AG04449 (cell line): ENCODE results near the gene UBR1.

ENCODE experiments used
- CTCF ChIA-PET: fragments of 350-600 bp; formaldehyde crosslinking; extraction: SDS; loops from one replicate; lab custom pipeline; 2021; ENCODE audit warnings: antibody characterized with exemption; lab: Yijun Ruan, JAX
- POLR2A ChIA-PET: fragments of 400-600, 350-600 bp; formaldehyde crosslinking; extraction: SDS; loops from one replicate; lab custom pipeline; 2020; ENCODE audit warnings: antibody characterized with exemption, inconsistent platforms; lab: Yijun Ruan, JAX
- DNase-seq: peaks from one replicate; pipeline ENCODE4 v3.0.0-alpha.2; 2010; ENCODE audit warnings: low read depth, low spot score
- H3K4me3 ChIP-seq: 2 replicates; pipeline ENCODE4 v1.5.1; 2011; ENCODE audit warnings: low read depth, mild to moderate bottlenecking, control low read depth, low read length
- CTCF ChIP-seq: IDR thresholded peaks from one replicate; pipeline ENCODE4 v1.5.1; 2011; ENCODE audit warnings: mild to moderate bottlenecking, moderate library complexity, low read length, control low read depth, inconsistent platforms; ENCODE audit not compliant: insufficient read depth; ENCODE audit errors: missing control alignments

UBR1 gene

GRCh38 chr15:42974202-42974862 is 131.5 kb downstream of the UBR1 start:
- ChIA-PET CTCF (no interaction called here), POLR2A (no interaction called here)
- no peak for TF ChIP-seq CTCF
- no peak for DNase-seq
- no peak overlapping the region for H3K4me3 ChIP-seq

- CTCF ChIA-PET, result interaction anchor here (1.1 kb wide), 1 partner anchor 269 kb away, joined by 3 read pairs; no protein-coding TSS in a partner anchor
- no peak for TF ChIP-seq CTCF
- no peak overlapping the region for H3K4me3 ChIP-seq
- POLR2A ChIA-PET, result no interaction called here
- no peak for DNase-seq
These were observed 132.7 kb downstream of the UBR1 start for GRCh38 chr15:42973114-42973513.

- CTCF ChIA-PET, result no interaction called here
- no peak overlapping the region for H3K4me3 ChIP-seq
- POLR2A ChIA-PET, result no interaction called here
- DNase-seq, result no peak
- TF ChIP-seq CTCF, result no peak
These were observed 134.0 kb downstream of the UBR1 start for GRCh38 chr15:42971830-42972229.

- no peak overlapping the region for H3K4me3 ChIP-seq
- no peak for TF ChIP-seq CTCF
- no peak for DNase-seq
- ChIA-PET POLR2A (no interaction called here), CTCF (no interaction called here)
These were observed 141.4 kb downstream of the UBR1 start for GRCh38 chr15:42964476-42964875.

- POLR2A ChIA-PET, result interaction anchor here (0.6 kb wide), 1 partner anchor 261 kb away, joined by 3 read pairs; no protein-coding TSS in a partner anchor
These were observed 150.3 kb downstream of the UBR1 start for GRCh38 chr15:42955518-42955917.

More at GRCh38 chr15:42955518-42955917, 150.3 kb downstream of the UBR1 start:
- H3K4me3 ChIP-seq, result no peak overlapping the region
- peak; percentile 47 for DNase-seq
- CTCF ChIA-PET, result interaction anchor here (0.7 to 1.4 kb wide), 2 partner anchors 29 to 250 kb away, joined by 3 read pairs; no protein-coding TSS in a partner anchor
- no peak for TF ChIP-seq CTCF
